HTERT RPE-1 (cell line): ENCODE results near the gene STUB1.
"Not testable (repeated sequence)": the region's sequence is repeated elsewhere in the genome, so short reads cannot be mapped to it uniquely, and the experiment has no call there.

Experiments
- in situ Hi-C: fragments of 300-500 bp; cut with MboI; formaldehyde crosslinking; loops from 4 replicates; pipeline ENCODE4 v1.14.3; 2020; ENCODE audit warnings: low sequenced_read_pairs

STUB1 gene

GRCh38 chr16:678209-678857 lies 1.9 kb upstream of the STUB1 start:
- in situ Hi-C loops: no loop called here

- in situ Hi-C loops: no loop called here
Observed at GRCh38 chr16:678858-679813, 1.1 kb upstream of the STUB1 start.

- in situ Hi-C loops: no loop called here
Observed at GRCh38 chr16:680625-680945, 375 bp downstream of the STUB1 start.

GRCh38 chr16:680967-681745 lies 946 bp downstream of the STUB1 start:
- in situ Hi-C loops: no loop called here

GRCh38 chr16:681746-682427 lies 1.7 kb downstream of the STUB1 start:
- in situ Hi-C loops: no loop called here

GRCh38 chr16:682493-683395 lies 2.5 kb downstream of the STUB1 start:
- in situ Hi-C loops: no loop called here

GRCh38 chr16:683396-684070 lies 3.3 kb downstream of the STUB1 start:
- in situ Hi-C loops: no loop called here

GRCh38 chr16:684071-684794 lies 4.0 kb downstream of the STUB1 start, which contains the start of gene JMJD8:
Gene JMJD8 (minus strand): TSS chr16:684334. CDS start chr16:684319, 15 bp downstream.
- in situ Hi-C loops: no loop called here

- in situ Hi-C loops: no loop called here
Observed at GRCh38 chr16:684961-685696, 4.9 kb downstream of the STUB1 start.

- in situ Hi-C loops: no loop called here
Observed at GRCh38 chr16:685967-686366, 5.8 kb downstream of the STUB1 start.

- in situ Hi-C loops: no loop called here
Observed at GRCh38 chr16:686459-687260, 6.5 kb downstream of the STUB1 start.

GRCh38 chr16:687499-687898 lies 7.3 kb downstream of the STUB1 start:
- in situ Hi-C loops: no loop called here

GRCh38 chr16:689175-689897 lies 9.1 kb downstream of the STUB1 start:
- in situ Hi-C loops: no loop called here

- in situ Hi-C loops: not testable (repeated sequence)
Observed at GRCh38 chr16:691242-691641, 11.0 kb downstream of the STUB1 start.

- in situ Hi-C loops: no loop called here
Observed at GRCh38 chr16:692356-693108, 12.3 kb downstream of the STUB1 start.

- in situ Hi-C loops: no loop called here
Observed at GRCh38 chr16:693364-693763, 13.2 kb downstream of the STUB1 start.
